ENCODE measurements around the gene UNK.
"Not testable (repeated sequence)": the region's sequence is repeated elsewhere in the genome, so short reads cannot be mapped to it uniquely, and the experiment has no call there.

DNA sequence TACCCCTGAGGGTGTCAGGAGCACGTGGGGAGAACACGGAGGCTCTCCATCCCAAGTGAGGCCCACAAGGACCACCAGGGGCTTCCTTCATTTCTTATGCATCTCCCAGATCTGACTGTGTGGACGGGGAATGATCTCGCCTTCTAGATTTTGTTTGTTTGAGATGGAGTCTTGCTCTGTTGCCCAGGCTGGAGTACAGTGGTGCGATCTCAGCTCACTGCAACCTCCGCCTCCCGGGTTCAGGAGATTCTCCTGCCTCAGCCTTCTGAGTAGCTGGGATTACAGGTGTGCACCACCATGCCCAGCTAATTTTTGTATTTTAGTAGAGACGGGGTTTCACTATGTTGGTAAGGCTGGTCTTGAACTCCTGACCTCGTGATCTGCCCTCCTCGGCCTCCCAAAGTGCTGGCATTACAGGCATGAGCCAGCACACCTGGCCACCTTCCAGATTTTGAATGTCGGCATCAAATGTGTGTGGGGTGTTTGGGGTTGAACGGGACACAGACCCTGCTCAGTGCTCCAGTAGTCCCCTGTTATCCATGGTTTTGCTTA, 84.2 kb downstream of the UNK start:
- not testable (repeated sequence) for TF ChIP-seq POLR2AphosphoS5, POLR2A, EP300 (IDR thresholded peaks at IDR 0.05)
- TF ChIP-seq, protein P1, sequence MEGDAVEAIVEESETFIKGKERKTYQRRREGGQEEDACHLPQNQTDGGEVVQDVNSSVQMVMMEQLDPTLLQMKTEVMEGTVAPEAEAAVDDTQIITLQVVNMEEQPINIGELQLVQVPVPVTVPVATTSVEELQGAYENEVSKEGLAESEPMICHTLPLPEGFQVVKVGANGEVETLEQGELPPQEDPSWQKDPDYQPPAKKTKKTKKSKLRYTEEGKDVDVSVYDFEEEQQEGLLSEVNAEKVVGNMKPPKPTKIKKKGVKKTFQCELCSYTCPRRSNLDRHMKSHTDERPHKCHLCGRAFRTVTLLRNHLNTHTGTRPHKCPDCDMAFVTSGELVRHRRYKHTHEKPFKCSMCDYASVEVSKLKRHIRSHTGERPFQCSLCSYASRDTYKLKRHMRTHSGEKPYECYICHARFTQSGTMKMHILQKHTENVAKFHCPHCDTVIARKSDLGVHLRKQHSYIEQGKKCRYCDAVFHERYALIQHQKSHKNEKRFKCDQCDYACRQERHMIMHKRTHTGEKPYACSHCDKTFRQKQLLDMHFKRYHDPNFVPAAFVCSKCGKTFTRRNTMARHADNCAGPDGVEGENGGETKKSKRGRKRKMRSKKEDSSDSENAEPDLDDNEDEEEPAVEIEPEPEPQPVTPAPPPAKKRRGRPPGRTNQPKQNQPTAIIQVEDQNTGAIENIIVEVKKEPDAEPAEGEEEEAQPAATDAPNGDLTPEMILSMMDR (IDR thresholded peaks at IDR 0.05), result not testable (repeated sequence)

All from suprapubic skin (tissue), 4 donors.